ENCODE measurements around the gene ZNF579. TPM values are rescaled to one million over a fixed set of nuclear protein-coding genes. Genes with fewer than 3 reads are reported as not detected.

ZNF579 gene
- polyA plus RNA-seq, 1 donor from 2014 or later: 7.4 TPM

GRCh38 chr19:55603115-55603514, 22.5 kb upstream of the ZNF579 start:
- no peak overlapping the region for H3K27ac ChIP-seq (ENCODE audit: low read length)
- no peak overlapping the region for H3K4me3 ChIP-seq (ENCODE audit: low read length)
- H3K27me3 ChIP-seq (ENCODE audit: insufficient read depth, low read depth, low read length): no peaks in the 10 kb centered on the region
- H3K36me3 ChIP-seq (ENCODE audit: insufficient read depth, low read length): no peaks in the 10 kb centered on the region
- no peaks in the 10 kb centered on the region for H4K20me1 ChIP-seq (ENCODE audit: insufficient read depth)
- H3F3A ChIP-seq (ENCODE audit: insufficient read depth, low read length, poor library complexity, severe bottlenecking): no peaks in the 10 kb centered on the region
- H3K79me2 ChIP-seq (replicated peaks; ENCODE audit: insufficient read depth, low read length): peaks cover 21% of the 10 kb centered on the region
- no peak overlapping the region for H3K9ac ChIP-seq (ENCODE audit: low read length)
- H2AFZ ChIP-seq (ENCODE audit: low read depth, low read length): no peak overlapping the region
- TF ChIP-seq EZH2 (IDR thresholded peaks at IDR 0.05; ENCODE audit: borderline replicate concordance, insufficient read depth, low read length, poor library complexity, severe bottlenecking): no peak
- TF ChIP-seq MXI1 (conservative IDR thresholded peaks at IDR 0.05; ENCODE audit: poor library complexity, severe bottlenecking): no peak
- TF ChIP-seq CTCF (IDR thresholded peaks at IDR 0.05; ENCODE audit: poor library complexity, severe bottlenecking): no peak
- TF ChIP-seq EP300 (conservative IDR thresholded peaks at IDR 0.05; ENCODE audit: poor library complexity, severe bottlenecking): no peak
- no peak for TF ChIP-seq RAD21 (conservative IDR thresholded peaks at IDR 0.05)
- TF ChIP-seq SMC3 (conservative IDR thresholded peaks at IDR 0.05; ENCODE audit: poor library complexity): no peak
- TF ChIP-seq REST (IDR thresholded peaks at IDR 0.05; ENCODE audit: borderline replicate concordance): no peak
- TF ChIP-seq POLR2AphosphoS5 (IDR thresholded peaks at IDR 0.05): no peak
- TF ChIP-seq TAF1 (IDR thresholded peaks at IDR 0.05; ENCODE audit: low read depth): no peak
- H3K4me2 ChIP-seq (ENCODE audit: low read length): no peak overlapping the region
- H3K9me2 ChIP-seq (ENCODE audit: insufficient read depth, low read length): no peaks in the 10 kb centered on the region
- no peaks in the 10 kb centered on the region for H3K9me3 ChIP-seq (ENCODE audit: low read length)

- Histone ChIP-seq H3K9ac (ENCODE audit: low read length) (no peak overlapping the region), H3K4me2 (ENCODE audit: low read length) (no peak overlapping the region), H3K79me2 (replicated peaks; ENCODE audit: insufficient read depth, low read length) (peaks cover 14% of the 10 kb centered on the region), H3K27ac (ENCODE audit: low read length) (no peak overlapping the region), H3K36me3 (ENCODE audit: insufficient read depth, low read length) (no peaks in the 10 kb centered on the region), H3K9me2 (ENCODE audit: insufficient read depth, low read length) (no peaks in the 10 kb centered on the region), H3K4me3 (ENCODE audit: low read length) (no peak overlapping the region), H3K9me3 (ENCODE audit: low read length) (no peaks in the 10 kb centered on the region), H4K20me1 (ENCODE audit: insufficient read depth) (no peaks in the 10 kb centered on the region), H3K27me3 (ENCODE audit: insufficient read depth, low read depth, low read length) (no peaks in the 10 kb centered on the region), H3F3A (ENCODE audit: insufficient read depth, low read length, poor library complexity, severe bottlenecking) (no peaks in the 10 kb centered on the region), H2AFZ (ENCODE audit: low read depth, low read length) (no peak overlapping the region)
- TF ChIP-seq REST (IDR thresholded peaks at IDR 0.05; ENCODE audit: borderline replicate concordance): no peak
- TF ChIP-seq CTCF (IDR thresholded peaks at IDR 0.05; ENCODE audit: poor library complexity, severe bottlenecking): no peak
These were observed 21.7 kb upstream of the ZNF579 start for GRCh38 chr19:55602104-55603001.

Measured in neural cell (in vitro differentiated cells).